AG04449 (cell line): ENCODE measurements around the gene DUSP3.
"Not testable (repeated sequence)": the region's sequence is repeated elsewhere in the genome, so short reads cannot be mapped to it uniquely, and the experiment has no call there.

ENCODE experiments used
- CTCF ChIA-PET: fragments of 350-600 bp; formaldehyde crosslinking; extraction: SDS; loops from one replicate; lab custom pipeline; 2021; ENCODE audit warnings: antibody characterized with exemption; lab: Yijun Ruan, JAX
- POLR2A ChIA-PET: fragments of 400-600, 350-600 bp; formaldehyde crosslinking; extraction: SDS; loops from one replicate; lab custom pipeline; 2020; ENCODE audit warnings: antibody characterized with exemption, inconsistent platforms; lab: Yijun Ruan, JAX
- DNase-seq: peaks from one replicate; pipeline ENCODE4 v3.0.0-alpha.2; 2010; ENCODE audit warnings: low read depth, low spot score
- H3K4me3 ChIP-seq: 2 replicates; pipeline ENCODE4 v1.5.1; 2011; ENCODE audit warnings: low read depth, mild to moderate bottlenecking, control low read depth, low read length
- CTCF ChIP-seq: IDR thresholded peaks from one replicate; pipeline ENCODE4 v1.5.1; 2011; ENCODE audit warnings: mild to moderate bottlenecking, moderate library complexity, low read length, control low read depth, inconsistent platforms; ENCODE audit not compliant: insufficient read depth; ENCODE audit errors: missing control alignments

The DUSP3 gene

GRCh38 chr17:43799047-43799446 is 20.3 kb upstream of the DUSP3 start:
- CTCF ChIA-PET, result interaction anchor here (1.3 to 1.4 kb wide), 2 partner anchors 9 to 14 kb away, joined by 4 to 5 read pairs; no protein-coding TSS in a partner anchor
- TF ChIP-seq CTCF, result no peak
- POLR2A ChIA-PET, result no interaction called here
- no peak for DNase-seq
- H3K4me3 ChIP-seq, result no peak overlapping the region

GRCh38 chr17:43798024-43798423 is 19.2 kb upstream of the DUSP3 start:
- CTCF ChIA-PET, H3K4me3 ChIP-seq, POLR2A ChIA-PET, DNase-seq: not testable (repeated sequence)

- CTCF ChIA-PET, result interaction anchor here (1.0 kb wide), 1 partner anchor 85 kb away, joined by 3 read pairs; no protein-coding TSS in a partner anchor
- H3K4me3 ChIP-seq, POLR2A ChIA-PET, DNase-seq: not testable (repeated sequence)
Measured at GRCh38 chr17:43792668-43793067, 13.9 kb upstream of the DUSP3 start.

GRCh38 chr17:43791589-43791988 is 12.8 kb upstream of the DUSP3 start:
- no peak for DNase-seq
- CTCF ChIA-PET, result interaction anchor here (0.6 to 1.0 kb wide), 2 partner anchors 86 to 540 kb away, joined by 3 read pairs; no protein-coding TSS in a partner anchor
- POLR2A ChIA-PET, result no interaction called here

GRCh38 chr17:43790311-43790940 is 11.6 kb upstream of the DUSP3 start:
- DNase-seq, result no peak
- CTCF ChIA-PET, result interaction anchor here (1.0 to 2.9 kb wide), 6 partner anchors 9 to 87 kb away, joined by 3 to 15 read pairs (median 4); partner anchors contain the start of gene CD300LG
- TF ChIP-seq CTCF, result peak; percentile 40
- POLR2A ChIA-PET, result no interaction called here
- no peak overlapping the region for H3K4me3 ChIP-seq

More at GRCh38 chr17:43791589-43791988, 12.8 kb upstream of the DUSP3 start:
- no peak for TF ChIP-seq CTCF
- no peak overlapping the region for H3K4me3 ChIP-seq

GRCh38 chr17:43789482-43789881 is 10.7 kb upstream of the DUSP3 start:
- CTCF ChIA-PET, result interaction anchor here (1.0 to 2.9 kb wide), 6 partner anchors 10 to 88 kb away, joined by 3 to 15 read pairs (median 4); partner anchors contain the start of gene CD300LG
- POLR2A ChIA-PET, result interaction anchor here (0.5 kb wide), 1 partner anchor 10 kb away, joined by 3 read pairs; the partner anchor contains the start of gene DUSP3
- DNase-seq, result no peak
- TF ChIP-seq CTCF, result no peak
- no peak overlapping the region for H3K4me3 ChIP-seq

- TF ChIP-seq CTCF, result no peak
- no peak overlapping the region for H3K4me3 ChIP-seq
- ChIA-PET POLR2A (no interaction called here), CTCF (interaction anchor here (1.1 to 2.9 kb wide), 3 partner anchors 16 to 58 kb away, joined by 3 to 15 read pairs (median 5); partner anchors contain the start of gene CD300LG)
- no peak for DNase-seq
Measured at GRCh38 chr17:43788540-43788939, 9.8 kb upstream of the DUSP3 start.
